K562 (cell line): ENCODE measurements around the gene KCNQ2. TPM values are rescaled to one million over a fixed set of nuclear protein-coding genes. Genes with fewer than 3 reads are reported as not detected.

Source experiments
- ATAC-seq: fragments of 200-7000 bp; cut with Tn5 transposase; 3 replicates; pipeline ENCODE4 v1.9.1; 2020; ENCODE audit warnings: moderate library complexity
- BruUV-seq: library from RNA; stranded (reverse); fragments of 400-500 nt; replicated peaks from 2 replicates; lab custom pipeline; 2021; lab: Mats Ljungman, UMichigan
- CTCF ChIA-PET: fragments of 300-600 bp; formaldehyde crosslinking; extraction: SDS; loops from one replicate; lab custom pipeline; 2021; ENCODE audit warnings: low intra/inter-chr PET ratio; lab: Yijun Ruan, JAX
- POLR2A ChIA-PET: fragments of 300-600, 350-650 bp; sonication (Branson Sonifier 250); formaldehyde crosslinking; extraction: SDS; loops from one replicate; lab custom pipeline; 2021; ENCODE audit warnings: antibody characterized with exemption, inconsistent platforms; lab: Yijun Ruan, JAX
- DNase-seq, 4 experiments: peaks; one replicate each; pipeline versions ENCODE4 v3.0.0 to v3.0.0-alpha.2; 2011 to 2018; ENCODE audit warnings: low spot score in 3 of 4, mixed read lengths in 3 of 4; ENCODE audit errors: extremely low read depth in 1 of 4
- FAIRE-seq: peaks from 2 replicates; lab custom pipeline; 2011; peaks lifted over from hg19 to GRCh38; lab: Jason Lieb, UNC
- H2AFZ ChIP-seq: 2 replicates; pipeline ENCODE4 v1.6.0; 2011; ENCODE audit warnings: low read depth, low read length, control low read depth, inconsistent platforms
- H3K27ac ChIP-seq: fragments of 200-600 bp; 3 replicates; pipeline ENCODE4 v1.8.0; 2011; ENCODE audit warnings: low read depth, mild to moderate bottlenecking, control low read depth, inconsistent platforms, low read length, moderate library complexity, mixed read lengths; ENCODE audit errors: extremely low read depth
- H3K27me3 ChIP-seq, 2 experiments: fragments of 300-600 bp in 1 of 2; 2 replicates in 1 of 2; 3 replicates in 1 of 2; pipeline versions ENCODE4 v1.6.0 to v1.8.0; 2011; ENCODE audit warnings: inconsistent platforms in 2 of 2, low read length in 2 of 2, mild to moderate bottlenecking in 1 of 2, mixed read lengths in 1 of 2, moderate library complexity in 1 of 2; ENCODE audit not compliant: control insufficient read depth in 2 of 2, insufficient read depth in 2 of 2
- H3K36me3 ChIP-seq: fragments of 300-600 bp; 3 replicates; pipeline ENCODE4 v1.8.0; 2011; ENCODE audit warnings: mild to moderate bottlenecking, low read length, inconsistent platforms; ENCODE audit not compliant: control insufficient read depth, insufficient read depth
- H3K4me1 ChIP-seq, 2 experiments: fragments of 200-600 bp in 1 of 2; replicated peaks in 1 of 2; 2 replicates in 1 of 2; 3 replicates in 1 of 2; pipeline versions ENCODE4 v1.5.1 to v1.8.0; 2011; ENCODE audit warnings: inconsistent platforms in 2 of 2, low read length in 2 of 2, mild to moderate bottlenecking in 1 of 2, mixed read lengths in 1 of 2, moderate library complexity in 1 of 2; ENCODE audit not compliant: control insufficient read depth in 2 of 2, insufficient read depth in 2 of 2
- H3K4me2 ChIP-seq: 2 replicates; pipeline ENCODE4 v1.6.1; 2011; ENCODE audit warnings: low read length, control low read depth, inconsistent platforms, mixed read lengths; ENCODE audit not compliant: insufficient read depth
- H3K4me3 ChIP-seq: fragments of 200-600 bp; sonication (generic), shearing (Covaris generic); 2 replicates; pipeline ENCODE4 v1.5.1; 2016; ENCODE audit warnings: control low read depth, inconsistent platforms
- H3K79me2 ChIP-seq: fragments of 200-600 bp; 3 replicates; pipeline ENCODE4 v1.8.0; 2011; ENCODE audit warnings: low read length, inconsistent platforms; ENCODE audit not compliant: control insufficient read depth, insufficient read depth
- H3K9ac ChIP-seq, 2 experiments: 2 replicates each; pipeline versions ENCODE4 v1.6.0 to v1.6.1; 2011; ENCODE audit warnings: low read depth in 2 of 2, low read length in 2 of 2, control low read depth in 1 of 2, inconsistent platforms in 1 of 2, mild to moderate bottlenecking in 1 of 2, mixed read lengths in 1 of 2; ENCODE audit not compliant: insufficient read depth in 1 of 2
- H3K9me1 ChIP-seq: one replicate; pipeline ENCODE4 v1.6.0; 2011; ENCODE audit warnings: inconsistent platforms, mild to moderate bottlenecking, low read length, moderate library complexity; ENCODE audit not compliant: control insufficient read depth, insufficient read depth
- H3K9me3 ChIP-seq: replicated peaks from 2 replicates; pipeline ENCODE4 v1.5.1; 2011; ENCODE audit warnings: low read depth, low read length, inconsistent platforms; ENCODE audit not compliant: control insufficient read depth, insufficient read depth
- H4K20me1 ChIP-seq: replicated peaks from 2 replicates; pipeline ENCODE4 v1.6.1; 2011; ENCODE audit warnings: low read length, inconsistent platforms, mixed read lengths; ENCODE audit not compliant: control insufficient read depth, insufficient read depth
- DLX4 ChIP-seq: fragments of 250-450 bp; sonication (Bioruptor Pico); IDR thresholded peaks from 2 replicates; pipeline ENCODE4 v1.6.1; 2021; ENCODE audit warnings: mild to moderate bottlenecking
- MTA3 ChIP-seq: fragments of 450-650 bp; formaldehyde crosslinking; IDR thresholded peaks from 2 replicates; pipeline ENCODE4 v1.6.1; 2017; ENCODE audit warnings: mild to moderate bottlenecking, borderline replicate concordance
- THRB ChIP-seq: fragments of 450-650 bp; formaldehyde crosslinking; conservative IDR thresholded peaks from 2 replicates; pipeline ENCODE4 v1.4.0; 2022; ENCODE audit warnings: mild to moderate bottlenecking, missing genetic modification characterization
- WGBS: fragments of 100-300 bp; shearing (Covaris generic); methylation state at CpG from one replicate; pipeline ENCODE4 v1.1.6; 2016; ENCODE audit warnings: low coverage, mixed read lengths; ENCODE audit not compliant: insufficient coverage; ENCODE audit errors: missing lambda C conversion rate; 5-methylcytosine and 5-hydroxymethylcytosine counted together
- in situ Hi-C: fragments of 300-500 bp; cut with MboI; formaldehyde crosslinking; loops from 4 replicates; pipeline ENCODE4 v1.15.0; 2018; ENCODE audit warnings: inconsistent platforms, mixed read lengths
- intact Hi-C: fragments of 100-400 bp; cut with micrococcal nuclease; formaldehyde crosslinking; loops from 2 replicates; pipeline ENCODE4 v1.14.2; 2022
- polyA plus RNA-seq, 8 experiments: library from polyadenylated mRNA; depleted of rRNA in 4 of 8; stranded (reverse) in 5 of 8; unstranded in 3 of 8; fragments of >200 nt; fragmentation: Nextera tagmentation in 2 of 8; fragmentation: Illumina TruSeq in 1 of 8; extraction: Ambion mirVana in 2 of 8; extraction: Trizol in 1 of 8; gene quantifications; 2 replicates each; pipeline versions ENCODE4 v1.2.1 to v1.2.3, GENCODE V29; 2011 to 2014; ENCODE audit warnings: inconsistent platforms in 1 of 8, missing spikeins in 1 of 8
- total RNA-seq, 7 experiments: library from RNA; depleted of rRNA in 6 of 7; stranded (reverse); fragments of >200 nt in 6 of 7; fragmentation: Illumina TruSeq in 2 of 7; extraction: Trizol in 2 of 7; gene quantifications; 2 replicates each; pipeline versions ENCODE4 v1.2.1 to v1.2.3, GENCODE V29; 2011 to 2021; ENCODE audit warnings: low replicate concordance in 1 of 7

KCNQ2 gene
- total and polyA plus RNA-seq, 9 of the 15 experiments (the other 6 are each of a cell fraction or from before 2014, with no cell fraction given) = 0.13 to 0.16 TPM; not detected in 7

- FAIRE-seq = no peak
- Histone ChIP-seq H3K27me3 (peaks cover 18 to 37% of the 10 kb centered on the region in 2 experiments; a peak in 3 of 5 replicates), H2AFZ (no peak overlapping the region), H3K9ac (no peak overlapping the region), H3K9me3 (no peaks in the 10 kb centered on the region), H3K4me3 (no peak overlapping the region), H4K20me1 (no peaks in the 10 kb centered on the region), H3K4me1 (peaks cover 0 to 16% of the 10 kb centered on the region in 2 experiments; a peak in 2 of 5 replicates), H3K36me3 (no peaks in the 10 kb centered on the region), H3K4me2 (no peak overlapping the region), H3K27ac (no peak overlapping the region), H3K9me1 (no peaks in the 10 kb centered on the region), H3K79me2 (no peaks in the 10 kb centered on the region)
- BruUV-seq = no TSS peak
- no peak for DNase-seq
- POLR2A ChIA-PET = no interaction called here
- intact Hi-C loops (no loop called here), in situ Hi-C loops (no loop called here)
- ATAC-seq = no peak
- CTCF ChIA-PET = no interaction called here
- 1% methylated on average over 8 of the region's 15 CpGs for WGBS
- TF ChIP-seq THRB (CRISPR knock-in tag) = no peak
- TF ChIP-seq DLX4 (CRISPR knock-in tag) = no peak
- TF ChIP-seq MTA3 = no peak
- TF ChIP-seq, all 486 proteins: peak for 0
Measured at GRCh38 chr20:63429992-63430391, 42.5 kb downstream of the KCNQ2 start.
